Left cardiac atrium (tissue), 4 donors: Measurements from ENCODE around the gene PRADC1. TPM values are rescaled to one million over a fixed set of nuclear protein-coding genes. Genes with fewer than 3 reads are reported as not detected.
"Not testable (repeated sequence)": the region's sequence is repeated elsewhere in the genome, so short reads cannot be mapped to it uniquely, and the experiment has no call there.

Source experiments
- ATAC-seq, 2 donors: fragments of 200-7000 bp; cut with Tn5 transposase; one replicate each; pipeline ENCODE4 v1.9.1; 2020; ENCODE audit warnings: mild to moderate bottlenecking in 2 of 2, moderate library complexity in 2 of 2
- DNase-seq: peaks from one replicate; pipeline ENCODE4 v3.0.0-alpha.2; 2020
- intact Hi-C, 2 donors: fragments of 100-400 bp; cut with DNase I; formaldehyde crosslinking; loops; one replicate each; pipeline versions ENCODE4 v1.14.1 to v1.15.1; 2022 to 2023
- long read RNA-seq: library from polyadenylated mRNA; unstranded; transcript quantifications from one replicate; pipeline ENCODE4 v2.0.0, GENCODE V29; 2021
- total RNA-seq, 2 donors: library from RNA; stranded (reverse); fragmentation: NEBNext Ultra II Directional; extraction: Animal tissue kit (Norgen Biotek cat#: 25700); gene quantifications; one replicate each; pipeline ENCODE4 v1.2.1, GENCODE V29; 2021
- donor health status: DM: no; HTN: yes; CAD: no.
- donor health status: DM: no; HTN: yes; CAD: no; lungs with severe emphysema.
- donor health status: DM: yes; HTN: yes; CAD: no.
- donor health status: Dilated cardiomyopathy.

Gene PRADC1
- 10 to 100 TPM; 76.2 to 79.6 TPM for total RNA-seq
- long read RNA-seq, transcript PRADC1-201 (5 exons, 1,083 nt): major isoform, 61 of 67 reads
- long read RNA-seq, partial matches to known transcripts: 4 of 67 reads
- long read RNA-seq, other reads (novel, unspliced or antisense): 2 of 67 reads

DNA sequence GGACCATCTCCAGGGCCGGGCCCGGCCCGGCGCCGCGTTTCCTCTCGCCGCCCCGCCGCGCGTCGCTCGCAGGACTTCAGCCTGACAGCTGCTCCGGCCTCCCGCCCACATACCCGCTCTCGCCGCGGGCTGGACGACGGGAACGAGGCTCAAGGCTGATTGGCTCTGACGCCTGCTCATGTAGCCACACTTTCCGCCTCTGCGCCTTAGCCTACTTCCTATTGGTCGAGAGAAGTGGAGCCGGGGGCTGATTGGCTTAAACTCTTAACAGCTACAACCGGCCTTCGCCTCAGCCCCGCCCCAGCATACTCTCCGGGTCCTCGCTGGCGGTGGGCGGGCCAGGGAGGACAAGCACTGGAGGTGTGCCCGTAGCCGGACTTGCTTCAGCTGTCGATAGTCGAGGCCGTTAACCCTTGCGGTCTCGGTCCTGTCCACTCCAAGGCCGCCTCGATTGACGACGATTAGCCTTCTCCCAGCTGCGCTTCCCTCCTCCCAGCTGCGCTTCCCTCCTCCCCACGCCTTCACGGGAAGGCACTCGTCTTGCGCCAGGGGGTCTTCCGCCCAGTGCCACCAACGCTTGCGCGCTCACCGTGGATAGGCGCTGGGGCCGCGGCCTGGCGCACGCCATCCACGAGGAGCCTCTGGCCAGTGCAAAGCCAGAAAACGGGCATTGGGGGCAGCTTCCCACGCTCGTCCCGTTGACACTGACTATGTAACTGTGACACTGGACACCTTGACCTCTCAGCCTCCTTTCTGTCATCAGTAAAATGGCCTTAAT is at the start of gene PRADC1:
PRADC1 (minus strand) TSS at position 86 of the 778 bp plus-strand sequence; CDS start at position 7, 79 bp downstream.
- intact Hi-C loops: no loop called here

GRCh38 chr2:73281244-73281643 is 48.2 kb upstream of the PRADC1 start:
- intact Hi-C loops: no loop called here
- DNase-seq (no peak), ATAC-seq (no peak)

More for the DNA sequence above, at the start of gene PRADC1:
- DNase-seq (peak; percentile 99), ATAC-seq (peak; percentile 95 to 96)

DNA sequence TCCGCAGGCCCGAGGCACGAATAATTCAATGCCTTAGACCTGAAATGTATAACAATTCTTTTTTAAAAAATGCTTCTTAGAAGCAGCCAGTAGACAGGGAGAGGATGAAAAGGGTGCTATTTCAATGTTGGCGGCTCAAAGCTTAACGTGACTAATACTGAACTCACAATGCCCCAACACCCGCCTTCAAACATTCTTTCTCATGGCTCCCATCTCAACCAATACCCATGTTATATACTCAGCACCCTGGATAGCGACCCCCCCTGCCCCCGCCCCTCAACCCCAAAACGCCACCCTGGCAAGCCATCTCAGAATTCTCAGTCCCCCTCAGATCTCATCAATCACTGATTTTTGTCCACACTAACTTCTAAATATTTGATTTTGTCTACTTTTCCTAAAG is 46.8 kb upstream of the PRADC1 start:
- no peak for DNase-seq
- intact Hi-C loops: no loop called here
- ATAC-seq: no peak

GRCh38 chr2:73272270-73272669 is 39.2 kb upstream of the PRADC1 start:
- DNase-seq (no peak), ATAC-seq (no peak)
- intact Hi-C loops: no loop called here

DNA sequence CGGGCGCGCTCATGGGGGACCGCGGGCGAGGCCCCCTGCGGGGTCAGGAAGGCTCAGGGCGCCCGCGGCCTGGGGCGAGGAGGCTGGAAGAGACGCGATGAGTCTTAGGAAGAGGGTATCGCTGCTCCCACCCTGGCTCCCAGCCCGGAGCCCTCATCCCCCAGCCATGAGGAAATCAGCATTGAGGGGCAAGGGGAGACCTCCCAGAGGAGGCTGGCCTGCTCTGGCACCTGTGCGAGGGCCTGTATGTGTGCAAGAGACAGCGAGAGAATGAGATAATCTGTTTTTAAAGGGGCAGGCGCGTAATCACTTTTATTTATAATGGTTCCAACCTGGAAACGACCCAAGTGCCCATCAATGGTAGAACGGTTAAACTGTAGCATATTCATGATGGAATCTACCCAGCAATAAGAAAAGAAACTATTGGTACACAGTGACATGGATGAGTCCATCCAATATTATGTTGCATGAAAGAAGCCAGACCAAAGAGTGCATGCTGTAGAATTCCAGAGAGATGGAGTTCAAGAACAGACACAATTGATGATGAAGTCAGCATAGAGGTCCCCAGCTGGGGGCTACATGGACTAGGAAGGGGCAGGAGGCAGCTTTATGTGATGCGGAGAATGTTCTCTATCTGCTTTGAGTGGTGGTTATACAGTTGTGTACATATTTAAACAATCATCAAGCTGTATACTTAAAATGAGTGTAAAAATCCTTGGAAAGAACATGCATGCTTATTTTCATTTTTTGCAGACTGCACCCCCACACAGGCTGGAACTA is 36.8 kb upstream of the PRADC1 start:
- ATAC-seq (no peak), DNase-seq (no peak)
- intact Hi-C loops: no loop called here

DNA sequence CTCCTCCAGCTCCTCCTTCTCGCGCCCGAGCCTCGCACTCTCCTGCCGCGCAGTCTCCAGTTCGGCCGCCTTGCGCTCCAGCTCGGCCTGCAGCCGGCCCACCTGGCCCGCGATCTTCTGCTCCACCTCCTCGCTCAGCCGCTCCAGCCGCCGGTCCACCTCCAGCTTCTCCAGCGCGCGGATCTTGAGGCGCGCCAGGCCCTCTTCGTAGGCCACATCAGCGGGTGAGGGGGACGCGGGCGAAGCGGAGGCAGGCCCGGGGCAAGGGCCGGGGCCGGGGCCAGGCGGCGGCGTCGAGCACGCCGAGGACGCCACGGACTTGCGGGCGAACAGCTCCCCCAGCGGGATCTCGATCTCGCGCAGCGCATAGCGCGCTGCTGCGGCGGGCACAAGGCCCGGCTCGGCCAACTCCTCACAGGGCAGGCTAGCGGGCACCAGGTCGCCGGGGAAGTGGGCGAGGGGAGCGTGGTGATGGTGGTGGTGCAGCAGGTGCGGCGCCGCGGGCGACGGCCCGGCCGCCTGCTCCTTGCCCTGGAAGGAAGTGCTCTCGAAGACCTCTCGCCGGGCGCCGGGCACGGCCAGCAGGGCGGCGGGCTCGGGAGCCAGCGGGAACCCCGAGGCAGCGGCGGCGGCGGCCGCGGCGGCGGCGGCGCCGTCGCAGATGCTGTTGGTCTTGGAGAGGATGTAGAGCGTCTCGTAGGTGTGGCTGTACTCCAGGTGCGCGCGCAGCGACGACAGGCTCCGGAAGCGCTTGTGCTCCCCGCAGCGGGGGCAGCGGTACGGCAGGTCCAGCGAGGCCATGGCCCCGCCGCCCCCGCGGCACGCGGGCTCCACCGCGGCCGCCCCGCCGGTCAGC is 36.0 kb upstream of the PRADC1 start:
- DNase-seq (no peak), ATAC-seq (peak; percentile 13 to 38)
- intact Hi-C loops: no loop called here

- no peak for DNase-seq
- no peak for ATAC-seq
- intact Hi-C loops: no loop called here
Observed at GRCh38 chr2:73268366-73268829, 35.4 kb upstream of the PRADC1 start.

- DNase-seq (no peak), ATAC-seq (no peak)
- intact Hi-C loops: no loop called here
Observed at GRCh38 chr2:73267008-73267407, 34.0 kb upstream of the PRADC1 start.

DNA sequence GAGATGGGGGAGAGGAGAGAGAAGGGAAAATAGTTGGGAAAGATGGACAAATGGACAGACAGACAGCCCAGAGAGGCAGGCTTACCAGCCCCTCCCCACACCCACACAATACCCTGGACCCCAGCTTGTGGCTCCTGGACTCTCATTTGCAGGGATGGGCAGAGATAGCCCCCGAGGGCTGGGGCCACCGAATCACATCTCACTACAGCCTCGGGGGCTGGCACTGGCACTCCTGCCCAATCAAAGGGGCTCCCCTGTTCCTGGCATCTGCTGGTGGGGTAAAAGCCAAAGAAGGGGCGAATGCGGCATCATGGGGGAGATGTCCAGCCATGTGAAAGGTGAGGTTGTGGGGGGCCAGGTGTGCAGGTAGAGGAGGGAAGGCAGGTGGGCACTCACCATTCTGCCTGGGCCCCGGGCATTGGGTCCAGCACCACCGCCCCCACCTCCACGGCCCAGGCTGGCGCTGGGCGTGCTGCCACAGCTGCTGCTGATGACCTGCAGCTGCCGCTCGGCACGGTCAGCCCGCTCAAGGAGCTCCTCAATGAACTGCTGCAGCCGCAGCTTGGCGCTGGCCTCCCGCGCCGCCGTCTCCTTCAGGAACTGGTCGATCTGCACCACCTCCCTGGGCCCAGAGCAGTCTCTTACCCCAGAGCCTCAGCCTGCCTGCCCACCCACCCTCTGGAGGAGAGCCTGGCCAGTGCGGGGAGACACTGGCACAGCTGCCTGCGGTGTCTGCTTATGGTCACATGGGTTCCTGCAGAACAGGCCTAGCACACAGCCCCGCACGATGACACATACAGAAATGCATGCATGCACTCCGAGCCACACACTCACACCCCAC is 33.2 kb upstream of the PRADC1 start:
- no peak for ATAC-seq
- DNase-seq: no peak
- intact Hi-C loops: no loop called here

DNA sequence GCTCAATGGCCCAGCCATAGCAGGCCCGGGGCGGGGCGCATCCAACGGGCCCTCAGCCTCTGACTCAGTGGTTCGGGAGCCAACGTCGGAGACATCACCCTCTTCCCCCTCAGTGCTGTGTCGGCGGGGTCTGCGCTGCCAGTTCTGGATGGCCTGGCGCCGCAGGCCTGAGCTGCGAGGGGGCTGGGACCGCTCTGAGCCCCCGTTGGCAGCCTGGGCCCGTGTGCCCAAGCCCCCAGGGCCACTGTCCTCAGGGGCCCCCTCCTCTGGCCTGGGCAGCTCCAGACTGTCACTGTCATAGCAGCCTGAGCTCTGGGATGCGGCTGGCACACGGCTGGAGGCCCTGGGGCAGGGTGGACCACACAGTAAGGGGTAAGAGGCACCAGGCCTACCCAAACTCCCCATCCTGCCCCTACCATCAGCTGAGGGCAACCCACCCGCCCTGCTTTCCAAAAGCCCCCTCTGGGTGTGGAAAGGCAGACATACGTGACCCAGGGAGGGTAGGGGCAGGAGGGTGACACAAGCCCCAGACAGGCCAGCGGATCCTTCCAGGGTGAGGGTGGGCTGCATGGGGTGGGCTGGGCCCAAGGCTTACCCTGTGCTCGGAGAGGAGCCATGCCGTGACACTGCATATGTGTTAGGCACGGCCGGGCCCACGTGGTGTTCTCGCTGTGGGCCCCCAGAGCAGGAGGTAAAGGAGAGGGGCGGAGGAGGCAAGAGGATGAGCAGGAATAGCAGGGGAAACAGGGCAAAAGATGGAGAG is 32.4 kb upstream of the PRADC1 start:
- no peak for ATAC-seq
- DNase-seq: no peak
- intact Hi-C loops: no loop called here

DNA sequence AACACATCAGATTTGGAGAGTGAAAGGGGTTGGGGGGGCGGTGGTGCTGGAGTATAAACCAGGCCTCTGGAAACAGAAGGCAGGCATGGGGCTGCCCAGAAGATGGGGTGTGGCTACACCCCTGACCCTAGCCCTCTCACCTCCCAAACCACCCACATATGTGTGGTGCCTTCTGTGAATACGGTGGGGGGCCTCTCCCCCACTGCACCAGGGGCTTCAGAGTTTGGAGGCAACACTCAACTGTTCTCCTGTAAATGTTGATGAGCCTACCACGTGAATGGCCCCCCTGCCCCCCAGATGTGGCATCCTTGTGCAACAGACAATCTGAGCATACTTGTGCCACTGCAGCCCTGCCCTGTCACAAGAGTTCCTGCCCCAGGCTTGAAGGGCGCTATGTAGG is 31.7 kb upstream of the PRADC1 start:
- no peak for ATAC-seq
- intact Hi-C loops: no loop called here
- no peak for DNase-seq

DNA sequence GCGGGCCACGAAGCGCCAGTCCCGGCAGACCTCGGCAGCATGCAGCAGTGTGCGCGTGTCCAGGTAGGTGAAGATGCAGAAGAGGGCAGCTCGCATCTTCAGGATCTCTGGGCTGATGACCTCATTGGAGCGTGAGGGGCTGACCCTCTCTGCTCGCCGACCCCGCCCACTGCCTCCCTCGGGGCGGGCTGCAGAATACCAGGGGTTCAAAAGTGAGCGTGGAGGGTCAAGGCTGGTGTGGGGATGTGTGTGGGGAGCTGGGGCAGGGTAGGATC is 31.2 kb upstream of the PRADC1 start:
- intact Hi-C loops: no loop called here
- ATAC-seq: no peak
- DNase-seq: no peak

DNA sequence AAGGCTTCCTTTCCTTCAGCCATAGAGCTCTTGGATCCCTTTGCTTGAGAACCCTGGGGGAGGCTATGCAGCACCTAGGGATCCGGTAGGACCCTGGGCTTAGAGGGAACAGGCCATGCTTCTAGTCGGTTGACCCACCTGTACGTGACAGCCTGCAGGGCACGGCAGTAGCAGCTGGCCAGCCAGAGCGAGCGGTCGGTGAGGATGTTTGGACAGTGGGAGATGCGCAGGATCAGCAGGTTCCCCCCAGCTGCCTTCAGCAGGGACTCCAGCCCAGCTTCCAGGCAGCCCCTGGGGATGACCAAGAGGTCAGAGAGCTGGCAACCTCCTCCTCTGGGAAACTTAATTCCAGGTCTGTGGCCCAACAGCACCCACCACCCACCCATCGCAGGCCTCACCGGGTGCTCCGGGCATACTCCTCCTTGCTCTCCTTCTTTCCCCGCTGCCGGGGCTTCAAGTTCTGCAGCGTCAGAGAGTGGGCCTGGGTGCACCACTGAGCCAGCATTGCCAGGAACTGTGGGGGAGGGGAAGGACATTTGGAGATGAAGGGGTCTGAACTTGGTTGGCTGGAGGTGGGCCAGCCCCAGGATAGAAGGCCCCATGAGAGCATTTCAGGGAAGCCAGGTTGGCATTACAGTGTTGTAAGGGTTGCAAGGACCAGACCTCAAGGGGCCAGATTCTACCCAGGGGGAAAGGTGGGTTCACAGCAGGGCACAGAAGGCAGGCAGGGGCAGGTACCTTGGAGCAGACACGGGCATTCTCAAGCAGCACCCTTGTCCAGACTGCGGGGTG is 30.7 kb upstream of the PRADC1 start:
- ATAC-seq: no peak
- DNase-seq: no peak
- intact Hi-C loops: no loop called here

GRCh38 chr2:73262691-73263429 is 29.8 kb upstream of the PRADC1 start:
- DNase-seq, ATAC-seq, intact Hi-C loops: not testable (repeated sequence)

DNA sequence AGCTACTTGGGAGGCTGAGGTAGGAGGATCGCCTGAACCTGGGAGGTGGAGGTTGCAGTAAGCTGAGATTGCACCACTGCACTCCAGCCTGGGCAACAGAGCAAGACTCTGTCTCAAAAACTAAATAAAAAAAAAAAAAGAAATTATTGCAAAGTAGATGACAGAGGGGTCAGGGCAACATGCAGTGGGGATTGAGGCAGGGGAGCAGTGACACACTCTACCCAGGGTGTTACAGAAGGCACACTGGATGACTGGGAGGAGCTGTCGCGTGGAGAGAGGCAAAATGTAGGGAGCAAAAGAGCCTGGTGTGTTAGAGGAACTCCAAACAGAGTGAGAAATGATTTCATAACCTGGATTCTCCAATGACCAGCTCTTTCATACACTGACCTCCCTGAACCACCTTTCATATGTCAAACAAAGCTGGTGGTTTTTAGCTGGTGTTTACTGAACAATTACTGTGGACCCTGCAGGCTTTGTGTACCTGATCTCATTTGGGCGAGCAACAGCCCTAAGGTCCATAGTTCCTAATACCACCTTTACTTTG is 29.1 kb upstream of the PRADC1 start:
- DNase-seq (no peak), ATAC-seq (no peak)
- intact Hi-C loops: no loop called here

DNA sequence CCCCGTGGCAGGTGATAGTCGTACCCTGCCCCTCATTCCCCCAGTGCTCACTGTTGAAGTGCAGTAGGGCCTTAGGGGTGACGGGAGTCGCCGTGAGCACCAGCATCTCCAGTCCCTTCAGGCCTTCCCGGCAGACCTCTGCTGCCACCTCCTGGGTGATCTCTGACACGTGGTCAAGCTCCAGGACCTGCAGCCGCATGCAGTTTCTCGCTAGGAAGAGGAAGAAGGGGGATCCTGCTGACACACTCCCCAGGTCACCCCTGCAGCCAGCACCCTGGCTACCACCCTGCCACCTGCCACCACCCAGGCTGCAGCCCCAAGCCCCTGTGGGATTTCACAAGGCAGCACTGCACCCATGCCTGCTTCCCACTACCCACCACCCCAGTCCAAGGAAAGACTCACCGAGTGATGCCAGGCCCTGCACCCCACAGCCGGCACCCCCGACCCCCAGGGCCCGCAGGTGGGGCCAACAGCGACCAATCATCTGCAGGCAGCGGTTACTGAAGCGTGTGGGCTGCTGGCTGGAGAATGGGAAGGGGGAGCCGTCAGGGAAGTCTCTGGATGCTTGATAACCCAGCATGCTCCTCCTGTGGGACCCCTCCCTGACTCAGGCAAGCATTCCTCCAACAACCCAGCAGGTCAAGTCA is 27.4 kb upstream of the PRADC1 start:
- intact Hi-C loops: no loop called here
- DNase-seq: no peak
- ATAC-seq: peak; percentile 56 to 66
